HG02678 (cell line): Measurements from ENCODE around the gene VCL.

Experiments
- ATAC-seq: cut with Tn5 transposase; IDR thresholded peaks from one replicate; pipeline ENCODE4 v1.9.1; 2021; ENCODE audit warnings: mild to moderate bottlenecking, moderate library complexity; ENCODE audit not compliant: unreplicated experiment

The VCL gene

GRCh38 chr10:74071157-74071556 is 73.2 kb downstream of the VCL start:
- ATAC-seq = no peak

DNA sequence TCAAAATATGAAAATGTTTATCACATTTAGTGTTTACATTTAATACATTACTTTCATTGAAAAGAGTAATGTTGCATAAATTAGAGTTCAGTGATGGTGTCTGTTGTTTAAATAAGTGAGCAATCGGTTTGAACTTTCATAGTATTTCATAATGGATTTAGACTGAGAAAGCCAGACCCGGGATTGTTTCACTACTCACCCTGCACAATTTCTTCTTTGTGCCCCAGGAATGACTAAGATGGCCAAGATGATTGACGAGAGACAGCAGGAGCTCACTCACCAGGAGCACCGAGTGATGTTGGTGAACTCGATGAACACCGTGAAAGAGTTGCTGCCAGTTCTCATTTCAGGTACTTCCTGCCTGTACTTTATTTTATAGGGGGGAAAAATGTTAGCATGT is 74.6 kb downstream of the VCL start:
- no peak for ATAC-seq

DNA sequence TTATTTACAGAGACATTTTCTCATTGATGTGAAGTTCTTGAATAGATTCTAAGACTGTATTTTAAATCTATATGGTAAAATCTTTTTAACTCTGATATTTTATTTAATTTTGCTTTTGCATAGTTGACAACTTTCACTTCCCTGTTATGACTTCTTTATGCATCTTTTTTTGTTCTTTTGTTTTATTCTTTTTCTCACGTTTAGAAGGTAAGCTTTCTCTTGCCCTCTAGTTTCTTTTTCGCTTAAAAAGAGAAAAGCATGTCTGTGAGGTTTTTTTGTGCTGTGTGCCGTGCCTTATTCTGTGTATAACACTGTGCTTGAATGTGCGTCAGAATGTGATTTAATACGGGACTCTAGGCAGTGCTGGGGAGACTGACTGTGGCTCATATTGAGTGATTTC is 78.0 kb downstream of the VCL start:
- no peak for ATAC-seq

DNA sequence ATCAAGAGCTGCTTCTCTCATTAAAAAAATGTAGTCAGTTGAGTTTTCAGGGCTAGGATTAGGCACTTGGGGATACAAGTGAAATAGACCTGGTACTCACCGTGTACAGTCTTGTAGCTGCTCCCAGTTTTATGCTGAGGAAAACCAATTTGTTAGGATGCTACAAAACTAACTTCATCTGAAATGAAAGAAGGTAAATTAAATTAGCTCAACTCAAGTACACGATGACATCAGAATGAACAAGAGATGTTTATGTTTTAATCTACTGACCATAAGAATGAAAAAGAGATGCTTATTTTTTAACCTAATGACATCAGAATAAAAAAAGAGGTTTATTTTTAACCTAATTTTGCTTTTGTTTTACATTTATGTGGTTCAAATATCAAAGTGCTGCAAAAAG is 79.0 kb downstream of the VCL start:
- no peak for ATAC-seq

DNA sequence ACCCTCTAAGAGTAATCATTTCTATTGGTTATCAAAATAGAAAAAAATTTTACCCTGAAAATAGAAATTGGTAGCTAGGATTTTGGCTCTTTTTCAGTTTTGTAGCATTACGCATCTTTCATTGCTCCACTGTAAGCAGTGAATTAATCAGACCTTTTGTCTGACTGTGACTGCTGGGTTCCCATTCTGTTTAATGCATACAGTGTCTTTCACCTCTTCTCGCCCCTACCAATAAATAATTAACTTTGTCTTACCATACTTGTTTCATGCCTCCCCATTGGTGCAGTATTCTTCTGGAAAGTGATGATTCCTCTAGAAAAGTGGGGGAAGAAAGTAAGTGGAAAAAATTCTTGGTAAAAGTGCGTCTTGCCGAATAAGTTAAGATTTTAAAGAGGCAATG is 79.5 kb downstream of the VCL start:
- no peak for ATAC-seq

GRCh38 chr10:74078037-74078436 is 80.1 kb downstream of the VCL start:
- peak; percentile 41 for ATAC-seq

GRCh38 chr10:74079028-74079935 is 81.4 kb downstream of the VCL start:
- no peak for ATAC-seq

DNA sequence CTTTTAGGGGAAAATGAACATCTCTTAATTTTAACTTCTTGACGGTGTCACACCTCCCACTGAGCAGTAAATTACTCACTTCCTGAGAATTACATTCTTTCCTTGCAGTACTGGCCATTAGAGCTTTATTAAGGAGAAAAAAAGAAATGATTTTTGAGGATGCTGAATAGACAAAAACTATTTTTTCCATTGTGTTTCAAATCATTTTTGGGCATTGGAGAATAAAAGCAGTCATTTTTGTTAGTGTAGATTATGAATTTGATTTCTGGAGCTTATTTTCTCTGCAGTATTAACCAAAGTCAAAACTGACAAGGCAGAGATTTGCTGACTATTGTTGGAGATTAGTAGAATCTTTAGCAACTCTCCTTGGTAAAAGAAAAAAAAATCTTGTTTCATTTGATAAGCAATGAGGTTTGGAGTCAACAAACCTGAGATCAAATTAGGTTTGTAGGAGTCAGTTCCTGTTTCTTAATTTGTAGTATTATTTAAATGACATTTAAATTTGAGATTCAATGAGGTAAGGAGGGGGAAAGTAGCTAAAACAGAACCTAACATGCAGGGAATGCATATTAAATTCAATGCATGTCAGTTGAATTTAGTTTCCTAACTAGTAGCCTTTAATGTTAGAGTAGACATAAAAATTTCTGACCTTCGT is 82.1 kb downstream of the VCL start:
- no peak for ATAC-seq

DNA sequence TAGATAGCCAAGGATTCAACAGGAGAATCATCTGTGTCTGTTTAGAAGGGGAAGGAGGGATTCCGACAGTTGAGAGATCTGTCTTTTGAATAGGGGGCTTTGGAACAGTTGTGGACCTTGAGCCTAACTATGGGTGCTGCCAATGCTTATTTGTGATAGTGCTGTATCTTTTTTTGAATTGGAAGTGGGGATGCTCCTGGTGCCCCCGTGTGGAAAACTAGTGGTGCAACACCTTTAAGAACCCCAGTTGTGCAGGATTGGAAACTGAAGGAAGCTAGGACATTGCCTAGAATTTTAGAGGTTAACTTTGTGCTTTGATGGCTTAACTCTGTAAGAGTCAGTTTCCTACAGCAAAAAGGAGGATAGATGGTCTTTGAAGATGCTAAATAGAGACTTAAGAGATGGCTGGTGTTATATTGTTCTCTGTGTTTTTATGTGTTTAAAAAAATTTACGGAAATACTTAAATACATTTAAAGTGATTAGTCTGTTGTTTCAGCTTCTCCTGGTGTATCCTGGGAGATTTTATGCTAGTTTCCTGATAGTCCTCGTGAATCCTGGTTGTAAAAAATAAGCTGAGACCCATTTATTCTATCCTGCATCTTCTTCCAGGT is 83.4 kb downstream of the VCL start:
- ATAC-seq = no peak

GRCh38 chr10:74081941-74082718 is 84.2 kb downstream of the VCL start:
- no peak for ATAC-seq

GRCh38 chr10:74083304-74083703 is 85.4 kb downstream of the VCL start:
- no peak for ATAC-seq

DNA sequence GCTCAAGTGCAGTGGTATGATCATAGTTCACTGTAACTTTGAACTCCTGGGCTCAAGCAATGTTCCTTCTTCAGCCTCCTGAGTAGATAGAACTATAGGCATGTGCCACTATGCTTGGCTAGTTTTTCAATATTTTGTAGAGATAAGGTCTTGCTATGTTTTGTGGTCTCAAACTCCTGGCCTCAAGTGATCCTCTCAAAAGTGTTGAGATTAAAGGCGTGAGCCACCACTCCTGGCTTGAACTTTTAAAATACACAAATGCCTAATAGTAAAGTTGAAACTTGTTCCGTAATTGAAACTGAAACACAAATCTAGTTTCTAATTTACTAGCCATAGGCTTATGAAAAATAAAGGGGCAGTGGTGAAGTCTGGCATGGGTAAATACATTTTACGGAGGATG is 87.0 kb downstream of the VCL start:
- peak; percentile 79 for ATAC-seq

DNA sequence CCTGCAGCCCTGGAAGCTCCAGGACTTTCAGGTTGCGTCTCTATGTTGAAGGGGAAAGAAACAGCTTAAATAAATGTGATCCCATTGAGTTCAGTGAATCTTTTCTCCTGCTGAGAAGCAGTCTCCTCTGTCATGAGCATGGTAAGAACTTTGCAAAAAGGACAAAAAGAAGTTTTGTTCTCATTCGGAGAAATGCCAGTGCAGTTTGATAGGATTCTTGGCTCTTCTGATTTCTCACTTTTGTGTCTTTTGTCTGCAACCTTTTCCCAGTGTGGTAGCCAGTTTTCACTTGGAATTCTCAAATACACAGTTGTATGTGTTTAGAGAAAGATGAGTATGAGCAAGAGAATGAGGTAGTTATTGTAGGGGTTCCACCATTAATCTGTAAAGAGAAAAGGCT is 88.4 kb downstream of the VCL start:
- no peak for ATAC-seq

DNA sequence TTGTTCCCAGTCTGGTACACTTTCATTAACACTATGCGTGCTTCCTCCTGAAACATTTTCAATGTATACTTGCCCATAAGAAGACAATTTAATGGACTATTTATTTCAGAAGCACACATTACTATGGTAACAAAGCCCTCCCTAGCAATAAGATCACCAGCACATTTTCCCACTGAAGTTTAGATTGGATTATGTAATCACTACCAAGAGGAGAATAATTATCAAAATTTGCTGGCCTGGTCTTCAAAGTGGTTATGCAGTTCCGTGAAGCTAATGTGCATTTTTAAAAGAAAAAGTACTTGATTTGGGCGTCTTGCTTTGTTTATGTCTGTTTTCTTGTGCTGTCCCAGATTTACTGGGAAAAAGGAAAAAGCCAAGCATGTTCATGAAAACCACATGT is 90.8 kb downstream of the VCL start:
- no peak for ATAC-seq

- no peak for ATAC-seq
These were observed 94.5 kb downstream of the VCL start for GRCh38 chr10:74092372-74092771.

DNA sequence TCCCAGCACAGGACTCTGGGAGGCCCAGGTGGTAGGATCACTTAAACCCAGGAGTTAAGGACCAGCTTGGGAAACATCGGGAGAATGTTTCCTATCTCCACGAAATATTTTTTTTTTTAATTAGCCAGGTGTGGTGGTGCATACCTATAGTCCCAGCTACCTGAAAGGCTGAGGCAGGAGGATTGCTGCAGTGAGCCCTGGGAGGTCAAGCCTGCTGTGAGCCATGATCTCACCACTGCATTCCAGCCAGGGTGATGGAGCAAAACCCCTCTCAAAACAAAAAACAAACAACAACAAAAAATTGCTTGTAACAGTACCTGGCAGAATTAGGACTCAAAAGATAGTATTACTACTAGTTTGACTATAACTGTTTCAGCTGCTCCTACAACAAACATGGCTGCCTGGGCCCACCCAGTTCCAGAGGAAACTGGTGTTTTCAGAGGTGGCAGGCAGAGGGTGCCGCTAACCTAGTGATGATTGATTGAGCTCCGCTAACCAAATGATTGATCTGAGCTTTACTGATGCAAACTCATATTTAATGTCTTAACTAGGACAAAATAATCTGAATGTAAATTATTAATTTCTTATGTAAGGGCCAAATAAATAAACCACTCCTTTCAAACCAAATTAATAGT is 95.7 kb downstream of the VCL start:
- ATAC-seq = no peak

DNA sequence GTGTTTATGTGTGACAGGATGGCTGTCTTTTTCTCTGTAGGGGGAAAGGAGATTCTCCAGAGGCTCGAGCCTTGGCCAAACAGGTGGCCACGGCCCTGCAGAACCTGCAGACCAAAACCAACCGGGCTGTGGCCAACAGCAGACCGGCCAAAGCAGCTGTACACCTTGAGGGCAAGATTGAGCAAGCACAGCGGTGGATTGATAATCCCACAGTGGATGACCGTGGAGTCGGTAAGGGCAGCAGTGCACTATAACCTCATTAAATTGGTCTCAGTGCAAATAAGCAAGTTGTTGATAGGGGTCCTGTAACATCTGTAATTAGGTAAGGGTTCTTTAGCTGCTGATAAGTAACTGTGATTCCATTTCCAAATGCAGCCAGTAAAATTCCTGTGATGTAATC is 96.3 kb downstream of the VCL start:
- no peak for ATAC-seq

DNA sequence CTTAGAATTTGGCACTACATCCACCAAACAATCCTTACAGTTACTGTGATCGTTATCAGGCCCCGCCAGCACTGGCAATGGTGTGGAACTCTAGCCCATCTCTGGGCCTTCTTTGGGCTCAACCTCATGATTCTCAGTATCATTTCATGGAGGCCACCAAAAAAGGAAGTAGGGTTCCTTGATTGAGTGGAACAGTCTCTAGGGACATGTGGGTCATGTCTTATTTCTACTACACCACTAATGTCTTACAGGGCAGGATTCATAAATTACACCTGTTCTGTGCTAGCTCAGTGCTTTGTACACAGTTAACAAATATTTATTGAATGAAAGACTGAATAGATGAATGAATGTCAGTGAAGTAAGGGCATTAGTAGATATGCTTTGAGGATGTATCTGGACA is 98.9 kb downstream of the VCL start:
- ATAC-seq = peak; percentile 96

DNA sequence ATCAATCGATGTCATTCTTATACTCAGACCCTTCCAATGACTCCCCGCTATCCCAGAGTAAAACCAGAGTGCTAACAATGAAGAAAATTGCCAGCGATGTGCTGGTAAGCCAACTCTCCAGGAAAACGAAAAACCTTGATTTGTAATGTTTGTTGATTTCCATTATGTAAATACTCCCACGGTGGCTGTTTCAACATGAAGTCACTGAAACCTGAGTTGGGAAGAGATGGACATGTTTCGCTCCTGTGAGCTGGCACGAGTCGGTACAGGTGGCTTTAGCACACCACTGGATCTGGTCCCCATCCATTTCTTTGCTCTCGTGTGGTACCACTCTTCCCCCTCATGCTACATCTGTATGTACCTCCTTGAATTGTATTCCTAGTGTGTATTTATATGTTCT is 99.9 kb downstream of the VCL start:
- ATAC-seq = no peak

- no peak for ATAC-seq
These were observed 101.5 kb downstream of the VCL start for GRCh38 chr10:74099420-74099819.

GRCh38 chr10:74099836-74100235 is 101.9 kb downstream of the VCL start:
- ATAC-seq = no peak
